OCI-LY1 (cell line): ENCODE measurements around the gene TLE6.

Experiments used
- EZH2 ChIP-seq: fragments of 200-600 bp; sonication (generic), shearing (Covaris generic); IDR thresholded peaks from 2 replicates; pipeline ENCODE4 v1.8.0; 2017; ENCODE audit warnings: borderline replicate concordance, mixed run types, mild to moderate bottlenecking, antibody characterized with exemption, low read length, moderate library complexity, mixed read lengths
- TF ChIP-seq, protein P1 (sequence below): fragments of 200-600 bp; sonication (generic), shearing (Covaris generic); IDR thresholded peaks from 2 replicates; pipeline ENCODE4 v1.5.1; 2017; ENCODE audit warnings: mild to moderate bottlenecking, antibody characterized with exemption, low read length, moderate library complexity, mixed read lengths

DNA sequence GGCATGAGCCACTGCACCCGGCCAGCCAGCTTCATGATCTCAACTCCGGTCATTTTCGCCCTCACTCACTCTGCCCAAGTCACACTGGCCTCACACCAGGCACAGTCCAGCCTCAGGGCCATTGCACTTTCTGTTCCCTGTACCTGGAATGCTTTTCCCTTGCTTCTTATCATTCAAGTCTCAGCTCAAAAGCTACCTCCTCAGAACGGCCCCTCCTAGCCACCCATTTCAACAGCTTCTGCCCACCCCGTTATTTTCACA, 54.2 kb downstream of the TLE6 start:
- TF ChIP-seq, protein P1, sequence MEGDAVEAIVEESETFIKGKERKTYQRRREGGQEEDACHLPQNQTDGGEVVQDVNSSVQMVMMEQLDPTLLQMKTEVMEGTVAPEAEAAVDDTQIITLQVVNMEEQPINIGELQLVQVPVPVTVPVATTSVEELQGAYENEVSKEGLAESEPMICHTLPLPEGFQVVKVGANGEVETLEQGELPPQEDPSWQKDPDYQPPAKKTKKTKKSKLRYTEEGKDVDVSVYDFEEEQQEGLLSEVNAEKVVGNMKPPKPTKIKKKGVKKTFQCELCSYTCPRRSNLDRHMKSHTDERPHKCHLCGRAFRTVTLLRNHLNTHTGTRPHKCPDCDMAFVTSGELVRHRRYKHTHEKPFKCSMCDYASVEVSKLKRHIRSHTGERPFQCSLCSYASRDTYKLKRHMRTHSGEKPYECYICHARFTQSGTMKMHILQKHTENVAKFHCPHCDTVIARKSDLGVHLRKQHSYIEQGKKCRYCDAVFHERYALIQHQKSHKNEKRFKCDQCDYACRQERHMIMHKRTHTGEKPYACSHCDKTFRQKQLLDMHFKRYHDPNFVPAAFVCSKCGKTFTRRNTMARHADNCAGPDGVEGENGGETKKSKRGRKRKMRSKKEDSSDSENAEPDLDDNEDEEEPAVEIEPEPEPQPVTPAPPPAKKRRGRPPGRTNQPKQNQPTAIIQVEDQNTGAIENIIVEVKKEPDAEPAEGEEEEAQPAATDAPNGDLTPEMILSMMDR, result no peak
- no peak for TF ChIP-seq EZH2
